ENCODE measurements around the gene EVPLL.
"Not testable (repeated sequence)": the region's sequence is repeated elsewhere in the genome, so short reads cannot be mapped to it uniquely, and the experiment has no call there.

DNA sequence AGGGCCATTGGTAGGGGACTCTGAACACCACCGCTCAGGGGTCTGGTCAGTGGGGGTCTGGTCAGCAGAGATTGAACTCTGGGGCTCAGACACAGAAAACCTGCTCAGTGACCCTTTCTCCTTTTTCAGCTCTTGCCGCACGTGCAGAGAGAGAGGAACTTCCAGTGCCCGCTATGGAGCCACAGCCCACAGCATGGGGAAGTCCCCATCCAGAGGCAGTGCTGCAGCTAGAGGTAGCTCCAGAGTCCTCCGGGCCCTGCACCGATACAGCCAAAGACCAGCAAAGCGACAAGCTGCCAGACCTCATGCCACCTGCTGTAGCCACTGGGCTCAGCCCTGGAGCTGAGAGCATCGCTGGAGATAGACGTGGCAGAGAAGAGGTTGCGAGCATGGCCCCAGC, 11.2 kb downstream of the EVPLL start:
- TF ChIP-seq, protein P1, sequence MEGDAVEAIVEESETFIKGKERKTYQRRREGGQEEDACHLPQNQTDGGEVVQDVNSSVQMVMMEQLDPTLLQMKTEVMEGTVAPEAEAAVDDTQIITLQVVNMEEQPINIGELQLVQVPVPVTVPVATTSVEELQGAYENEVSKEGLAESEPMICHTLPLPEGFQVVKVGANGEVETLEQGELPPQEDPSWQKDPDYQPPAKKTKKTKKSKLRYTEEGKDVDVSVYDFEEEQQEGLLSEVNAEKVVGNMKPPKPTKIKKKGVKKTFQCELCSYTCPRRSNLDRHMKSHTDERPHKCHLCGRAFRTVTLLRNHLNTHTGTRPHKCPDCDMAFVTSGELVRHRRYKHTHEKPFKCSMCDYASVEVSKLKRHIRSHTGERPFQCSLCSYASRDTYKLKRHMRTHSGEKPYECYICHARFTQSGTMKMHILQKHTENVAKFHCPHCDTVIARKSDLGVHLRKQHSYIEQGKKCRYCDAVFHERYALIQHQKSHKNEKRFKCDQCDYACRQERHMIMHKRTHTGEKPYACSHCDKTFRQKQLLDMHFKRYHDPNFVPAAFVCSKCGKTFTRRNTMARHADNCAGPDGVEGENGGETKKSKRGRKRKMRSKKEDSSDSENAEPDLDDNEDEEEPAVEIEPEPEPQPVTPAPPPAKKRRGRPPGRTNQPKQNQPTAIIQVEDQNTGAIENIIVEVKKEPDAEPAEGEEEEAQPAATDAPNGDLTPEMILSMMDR (IDR thresholded peaks at IDR 0.05): not testable (repeated sequence)
- TF ChIP-seq POLR2AphosphoS5, EP300 (IDR thresholded peaks at IDR 0.05): not testable (repeated sequence)

Data from sigmoid colon (tissue), 4 donors.